Neural cell (in vitro differentiated cells): ENCODE data around the gene HSD3B7.

ENCODE experiments used
- EZH2 ChIP-seq: fragments of 200-600, 300-800 bp; shearing (Covaris generic), sonication (generic); IDR thresholded peaks from 2 replicates; pipeline ENCODE4 v1.6.1; 2014; ENCODE audit warnings: antibody characterized with exemption, low read length, borderline replicate concordance, mild to moderate bottlenecking; ENCODE audit not compliant: insufficient read depth, poor library complexity, severe bottlenecking
- TAF1 ChIP-seq: IDR thresholded peaks from 2 replicates; pipeline ENCODE4 v1.6.1; 2012; ENCODE audit warnings: low read depth
- TF ChIP-seq, protein P1 (sequence below): IDR thresholded peaks from 2 replicates; pipeline ENCODE4 v1.6.1; 2012; ENCODE audit warnings: borderline replicate concordance
- TF ChIP-seq, protein P2 (sequence below): fragments of 450-650 bp; IDR thresholded peaks from 2 replicates; pipeline ENCODE4 v1.5.1; 2014; ENCODE audit warnings: antibody characterized with exemption, mild to moderate bottlenecking, moderate library complexity; ENCODE audit not compliant: poor library complexity, severe bottlenecking

DNA sequence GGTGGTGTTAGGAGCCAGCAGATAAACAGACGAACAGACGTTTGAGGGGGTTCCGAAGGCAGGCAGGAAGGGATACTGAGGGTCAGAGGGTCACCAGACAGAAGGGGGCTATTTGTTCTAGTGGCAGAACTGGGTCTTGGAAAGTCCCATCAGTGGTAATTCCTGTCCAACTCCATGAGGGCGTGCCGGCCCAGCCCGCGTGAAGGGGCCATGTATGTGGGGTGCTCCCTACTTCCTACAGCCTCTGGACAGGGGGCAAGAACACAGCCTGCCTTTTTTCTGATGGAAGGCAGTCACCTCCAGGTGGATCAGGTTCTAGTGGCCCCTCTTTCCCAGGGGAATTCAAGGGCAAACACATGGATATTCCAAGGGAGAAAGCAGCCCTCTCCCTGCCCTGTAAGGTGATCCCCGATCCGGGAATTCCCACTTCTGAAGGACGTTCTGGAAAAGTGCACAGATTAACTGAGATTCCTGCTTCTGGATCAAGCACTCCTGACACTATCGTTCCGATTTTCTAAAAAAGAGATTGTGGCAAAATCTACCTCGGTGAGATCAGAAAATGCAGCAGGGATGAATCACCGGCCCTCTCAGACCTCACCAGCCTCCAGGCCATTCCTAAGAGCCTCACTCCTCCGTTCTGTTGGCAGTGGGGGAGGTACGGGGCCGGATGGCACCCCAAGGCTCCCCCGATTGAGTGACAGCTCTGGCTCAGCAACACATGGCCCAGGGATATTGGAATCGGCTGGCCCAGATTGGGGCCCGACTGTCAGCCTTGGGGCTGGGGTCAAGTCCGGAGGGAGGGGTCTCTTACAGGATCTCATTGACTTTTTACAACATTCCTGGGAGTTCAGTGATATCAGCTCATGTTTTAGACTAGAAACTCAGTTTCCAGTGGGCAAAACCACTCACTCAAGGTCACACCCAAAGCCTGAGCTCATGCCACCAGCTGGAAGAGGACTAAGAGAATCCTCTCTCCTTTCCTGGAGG, 13.0 kb downstream of the HSD3B7 start:
- TF ChIP-seq, protein P1, sequence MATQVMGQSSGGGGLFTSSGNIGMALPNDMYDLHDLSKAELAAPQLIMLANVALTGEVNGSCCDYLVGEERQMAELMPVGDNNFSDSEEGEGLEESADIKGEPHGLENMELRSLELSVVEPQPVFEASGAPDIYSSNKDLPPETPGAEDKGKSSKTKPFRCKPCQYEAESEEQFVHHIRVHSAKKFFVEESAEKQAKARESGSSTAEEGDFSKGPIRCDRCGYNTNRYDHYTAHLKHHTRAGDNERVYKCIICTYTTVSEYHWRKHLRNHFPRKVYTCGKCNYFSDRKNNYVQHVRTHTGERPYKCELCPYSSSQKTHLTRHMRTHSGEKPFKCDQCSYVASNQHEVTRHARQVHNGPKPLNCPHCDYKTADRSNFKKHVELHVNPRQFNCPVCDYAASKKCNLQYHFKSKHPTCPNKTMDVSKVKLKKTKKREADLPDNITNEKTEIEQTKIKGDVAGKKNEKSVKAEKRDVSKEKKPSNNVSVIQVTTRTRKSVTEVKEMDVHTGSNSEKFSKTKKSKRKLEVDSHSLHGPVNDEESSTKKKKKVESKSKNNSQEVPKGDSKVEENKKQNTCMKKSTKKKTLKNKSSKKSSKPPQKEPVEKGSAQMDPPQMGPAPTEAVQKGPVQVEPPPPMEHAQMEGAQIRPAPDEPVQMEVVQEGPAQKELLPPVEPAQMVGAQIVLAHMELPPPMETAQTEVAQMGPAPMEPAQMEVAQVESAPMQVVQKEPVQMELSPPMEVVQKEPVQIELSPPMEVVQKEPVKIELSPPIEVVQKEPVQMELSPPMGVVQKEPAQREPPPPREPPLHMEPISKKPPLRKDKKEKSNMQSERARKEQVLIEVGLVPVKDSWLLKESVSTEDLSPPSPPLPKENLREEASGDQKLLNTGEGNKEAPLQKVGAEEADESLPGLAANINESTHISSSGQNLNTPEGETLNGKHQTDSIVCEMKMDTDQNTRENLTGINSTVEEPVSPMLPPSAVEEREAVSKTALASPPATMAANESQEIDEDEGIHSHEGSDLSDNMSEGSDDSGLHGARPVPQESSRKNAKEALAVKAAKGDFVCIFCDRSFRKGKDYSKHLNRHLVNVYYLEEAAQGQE: no peak
- TF ChIP-seq, protein P2, sequence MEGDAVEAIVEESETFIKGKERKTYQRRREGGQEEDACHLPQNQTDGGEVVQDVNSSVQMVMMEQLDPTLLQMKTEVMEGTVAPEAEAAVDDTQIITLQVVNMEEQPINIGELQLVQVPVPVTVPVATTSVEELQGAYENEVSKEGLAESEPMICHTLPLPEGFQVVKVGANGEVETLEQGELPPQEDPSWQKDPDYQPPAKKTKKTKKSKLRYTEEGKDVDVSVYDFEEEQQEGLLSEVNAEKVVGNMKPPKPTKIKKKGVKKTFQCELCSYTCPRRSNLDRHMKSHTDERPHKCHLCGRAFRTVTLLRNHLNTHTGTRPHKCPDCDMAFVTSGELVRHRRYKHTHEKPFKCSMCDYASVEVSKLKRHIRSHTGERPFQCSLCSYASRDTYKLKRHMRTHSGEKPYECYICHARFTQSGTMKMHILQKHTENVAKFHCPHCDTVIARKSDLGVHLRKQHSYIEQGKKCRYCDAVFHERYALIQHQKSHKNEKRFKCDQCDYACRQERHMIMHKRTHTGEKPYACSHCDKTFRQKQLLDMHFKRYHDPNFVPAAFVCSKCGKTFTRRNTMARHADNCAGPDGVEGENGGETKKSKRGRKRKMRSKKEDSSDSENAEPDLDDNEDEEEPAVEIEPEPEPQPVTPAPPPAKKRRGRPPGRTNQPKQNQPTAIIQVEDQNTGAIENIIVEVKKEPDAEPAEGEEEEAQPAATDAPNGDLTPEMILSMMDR: no peak
- TF ChIP-seq TAF1: no peak
- TF ChIP-seq EZH2: no peak
